Skeletal muscle cell (primary cell): ENCODE measurements around the gene ASB6.
"Not testable (repeated sequence)": the region's sequence is repeated elsewhere in the genome, so short reads cannot be mapped to it uniquely, and the experiment has no call there.

ENCODE experiments used
- DNase-seq: peaks from one replicate; pipeline ENCODE4 v3.0.0-alpha.2; 2010; ENCODE audit warnings: low read depth
- H3K4me3 ChIP-seq: 2 replicates; pipeline ENCODE4 v1.5.1; 2011; ENCODE audit warnings: low read depth, mild to moderate bottlenecking, control low read depth, low read length, moderate library complexity

Gene ASB6

GRCh38 chr9:129596541-129597331 lies 45.2 kb downstream of the ASB6 start:
- peak; percentile 67 for DNase-seq
- H3K4me3 ChIP-seq, result peak overlapping the region; percentile 46

GRCh38 chr9:129595903-129596540 lies 45.9 kb downstream of the ASB6 start:
- H3K4me3 ChIP-seq, result no peak overlapping the region
- DNase-seq, result no peak

GRCh38 chr9:129595311-129595741 lies 46.6 kb downstream of the ASB6 start:
- peak; percentile 33 for DNase-seq
- H3K4me3 ChIP-seq, result no peak overlapping the region

GRCh38 chr9:129594632-129595031 lies 47.3 kb downstream of the ASB6 start:
- H3K4me3 ChIP-seq, result no peak overlapping the region
- DNase-seq, result no peak

GRCh38 chr9:129592790-129593189 lies 49.2 kb downstream of the ASB6 start:
- not testable (repeated sequence) for H3K4me3 ChIP-seq, DNase-seq

GRCh38 chr9:129591916-129592315 lies 50.0 kb downstream of the ASB6 start:
- DNase-seq, result no peak
- no peak overlapping the region for H3K4me3 ChIP-seq

- DNase-seq, result no peak
- H3K4me3 ChIP-seq, result no peak overlapping the region
Measured at GRCh38 chr9:129590466-129590865, 51.5 kb downstream of the ASB6 start.

GRCh38 chr9:129587487-129588262 lies 54.3 kb downstream of the ASB6 start:
- DNase-seq, result peak; percentile 30

GRCh38 chr9:129586685-129587084 lies 55.3 kb downstream of the ASB6 start:
- H3K4me3 ChIP-seq, result no peak overlapping the region
- DNase-seq, result peak; percentile 31

More at GRCh38 chr9:129587487-129588262, 54.3 kb downstream of the ASB6 start:
- no peak overlapping the region for H3K4me3 ChIP-seq

- DNase-seq, result no peak
- H3K4me3 ChIP-seq, result no peak overlapping the region
Measured at GRCh38 chr9:129586245-129586644, 55.7 kb downstream of the ASB6 start.

- DNase-seq, result no peak
- H3K4me3 ChIP-seq, result no peak overlapping the region
Measured at GRCh38 chr9:129585352-129585751, 56.6 kb downstream of the ASB6 start.
